COLO668 (cell line): ENCODE data around the gene ENPP3.
"Not testable (repeated sequence)": the region's sequence is repeated elsewhere in the genome, so short reads cannot be mapped to it uniquely, and the experiment has no call there.

Experiments used
- DNase-seq: peaks from one replicate; lab custom pipeline; 2025; ENCODE audit not compliant: unreplicated experiment; lab: John Stamatoyannopoulos, UW

ENPP3 gene

GRCh38 chr6:131733376-131734016 lies 96.4 kb downstream of the ENPP3 start:
- DNase-seq, result no peak

- DNase-seq, result no peak
Observed at GRCh38 chr6:131736003-131736596, 99.0 kb downstream of the ENPP3 start.

- DNase-seq, result no peak
Observed at GRCh38 chr6:131736811-131737210, 99.7 kb downstream of the ENPP3 start.

GRCh38 chr6:131739136-131739535 lies 102.0 kb downstream of the ENPP3 start:
- no peak for DNase-seq

GRCh38 chr6:131740161-131740560 lies 103.1 kb downstream of the ENPP3 start:
- no peak for DNase-seq

GRCh38 chr6:131741688-131742393 lies 104.7 kb downstream of the ENPP3 start:
- no peak for DNase-seq

GRCh38 chr6:131744432-131745287 lies 107.6 kb downstream of the ENPP3 start:
- DNase-seq, result no peak

GRCh38 chr6:131745476-131745875 lies 108.4 kb downstream of the ENPP3 start:
- DNase-seq, result no peak

GRCh38 chr6:131747821-131748353 lies 110.8 kb downstream of the ENPP3 start:
- no peak for DNase-seq

- no peak for DNase-seq
Observed at GRCh38 chr6:131749023-131749422, 111.9 kb downstream of the ENPP3 start.

GRCh38 chr6:131751012-131751715 lies 114.1 kb downstream of the ENPP3 start:
- not testable (repeated sequence) for DNase-seq

GRCh38 chr6:131754088-131754487 lies 117.0 kb downstream of the ENPP3 start:
- no peak for DNase-seq

- no peak for DNase-seq
Observed at GRCh38 chr6:131754715-131755567, 117.8 kb downstream of the ENPP3 start.

- no peak for DNase-seq
Observed at GRCh38 chr6:131755597-131755996, 118.5 kb downstream of the ENPP3 start.

- DNase-seq, result no peak
Observed at GRCh38 chr6:131756039-131756438, 118.9 kb downstream of the ENPP3 start.

GRCh38 chr6:131758920-131759319 lies 121.8 kb downstream of the ENPP3 start:
- DNase-seq, result no peak

- DNase-seq, result no peak
Observed at GRCh38 chr6:131761060-131761761, 124.1 kb downstream of the ENPP3 start.

- no peak for DNase-seq
Observed at GRCh38 chr6:131761762-131762067, 124.6 kb downstream of the ENPP3 start.

GRCh38 chr6:131762984-131763383 lies 125.9 kb downstream of the ENPP3 start:
- DNase-seq, result no peak
